Measurements from ENCODE around the gene HDLBP.
A peak's percentile ranks its signal among the peaks of the same experiment; 100 is the strongest.
"Not testable (repeated sequence)": the region's sequence is repeated elsewhere in the genome, so short reads cannot be mapped to it uniquely, and the experiment has no call there.

Gene HDLBP

GRCh38 chr2:241329669-241330615, 14.5 kb upstream of the HDLBP start:
- DNase-seq: no peak

DNA sequence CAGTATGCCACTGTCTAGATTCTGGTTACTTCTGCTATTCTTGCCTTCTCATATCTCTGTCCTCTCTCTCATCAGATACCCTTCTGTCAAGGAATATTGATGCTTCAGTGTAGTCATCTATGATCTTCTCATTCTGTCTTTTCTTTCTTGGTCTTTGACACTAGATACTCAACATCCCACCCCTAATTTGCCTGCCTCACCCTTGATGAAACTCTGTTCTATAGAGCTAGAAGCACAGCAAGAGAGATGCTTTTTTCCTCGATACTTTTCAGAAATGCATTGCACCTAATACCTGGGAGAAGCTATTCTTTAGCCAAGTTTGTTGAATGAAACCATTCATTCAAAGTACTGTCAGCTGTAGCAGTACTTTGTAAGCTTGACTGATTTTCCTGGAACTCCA, 9.8 kb upstream of the HDLBP start:
- DNase-seq: no peak

- no peak for DNase-seq
Observed at GRCh38 chr2:241324775-241325174, 9.3 kb upstream of the HDLBP start.

DNA sequence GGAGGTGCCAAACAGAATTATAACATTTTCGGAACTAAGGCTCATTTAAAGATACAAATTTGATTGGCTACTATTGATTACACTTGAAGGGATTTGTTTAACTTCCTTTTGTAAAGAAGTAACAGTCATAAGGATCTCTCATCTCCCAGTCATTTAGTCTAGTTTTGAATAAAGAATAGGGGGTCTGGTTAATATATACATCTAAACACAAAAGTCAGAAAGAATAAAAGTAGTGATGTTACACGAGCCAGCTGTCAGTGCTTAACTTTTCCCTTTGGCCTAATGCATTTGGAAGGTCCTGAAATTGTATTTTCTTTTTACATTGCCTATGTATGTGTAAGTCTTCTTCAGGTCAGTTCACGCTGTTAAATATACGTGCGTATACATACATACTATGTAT, 8.3 kb upstream of the HDLBP start:
- no peak for DNase-seq

- no peak for DNase-seq
Observed at GRCh38 chr2:241321886-241322285, 6.4 kb upstream of the HDLBP start.

DNA sequence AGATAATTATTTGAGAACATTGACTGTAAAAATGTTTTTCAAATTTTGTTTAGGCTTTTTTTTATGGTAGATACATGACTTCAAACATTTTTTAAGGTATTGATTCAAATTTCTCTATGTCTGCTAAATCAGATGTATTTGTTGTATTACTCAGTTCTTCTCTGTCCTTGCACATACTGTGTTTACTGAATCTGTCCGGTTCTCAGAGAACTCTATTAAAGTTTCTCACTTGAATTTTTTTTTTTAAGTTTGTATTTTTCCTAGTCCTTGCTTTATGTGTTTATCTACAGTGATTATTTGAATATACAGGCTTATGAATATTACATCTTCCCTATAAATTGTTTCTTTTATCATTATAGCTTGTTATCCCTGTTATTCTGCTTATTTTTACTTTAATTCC, 5.6 kb upstream of the HDLBP start:
- no peak for DNase-seq

DNA sequence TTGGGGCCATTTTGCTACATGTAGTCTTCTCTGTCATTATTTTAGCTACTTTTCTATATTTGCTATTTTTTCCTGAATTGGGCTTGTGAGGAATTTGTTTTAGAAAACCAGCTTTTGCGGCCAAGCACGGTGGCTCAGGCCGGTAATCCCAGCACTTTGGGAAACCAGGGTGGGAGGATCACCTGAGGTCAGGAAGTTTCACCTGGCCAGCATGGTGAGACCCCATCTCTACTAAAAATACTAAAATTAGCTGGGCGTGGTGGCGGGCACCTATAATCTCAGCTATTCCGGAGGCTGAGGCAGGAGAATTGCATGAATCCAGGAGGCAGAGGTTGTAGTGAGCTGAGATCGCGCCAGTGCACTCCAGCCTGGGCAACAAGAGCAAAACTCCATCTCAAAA, 4.9 kb upstream of the HDLBP start:
- no peak for DNase-seq

DNA sequence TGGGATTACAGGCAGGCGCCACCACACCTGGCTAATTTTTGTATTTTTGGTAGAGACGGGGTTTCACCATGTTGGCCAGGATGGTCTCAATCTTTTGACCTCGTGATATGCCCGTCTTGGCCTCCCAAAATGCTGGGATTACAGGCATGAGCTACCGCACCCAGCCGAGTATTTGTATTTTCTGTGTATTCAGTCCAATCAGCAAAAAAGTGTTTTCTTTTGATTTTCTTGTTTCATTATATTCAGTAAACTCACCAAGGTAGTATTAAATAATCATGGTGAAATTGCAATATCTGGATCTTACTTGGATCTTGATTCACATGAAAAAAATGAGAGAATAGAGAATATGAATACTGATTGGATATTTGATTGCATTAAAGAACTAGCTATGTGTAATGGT, 3.4 kb upstream of the HDLBP start:
- not testable (repeated sequence) for DNase-seq

GRCh38 chr2:241317391-241317790, 1.9 kb upstream of the HDLBP start:
- DNase-seq: no peak

DNA sequence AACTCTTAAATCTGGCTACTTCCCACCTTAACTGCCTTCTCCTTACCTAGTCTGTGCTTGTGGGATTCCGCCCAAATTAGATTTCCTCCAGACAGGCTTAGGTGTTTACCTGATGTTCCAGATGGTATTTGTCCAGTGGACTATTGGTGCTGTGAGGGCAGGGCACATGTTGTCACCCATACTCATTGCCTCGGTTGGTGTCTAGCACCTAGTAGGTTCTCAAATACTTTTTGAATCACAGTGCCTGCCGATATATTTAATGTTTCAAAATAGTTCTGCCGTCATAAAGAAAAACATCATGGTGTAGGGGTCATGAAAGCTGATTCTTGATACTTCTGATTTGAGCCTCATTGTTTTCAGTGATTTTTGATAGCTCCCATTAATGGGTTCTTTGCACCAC, 1.4 kb upstream of the HDLBP start:
- DNase-seq: no peak

GRCh38 chr2:241315879-241316631, 583 bp upstream of the HDLBP start, which contains the start of gene SEPTIN2:
SEPTIN2 (plus strand) TSS chr2:241315925; CDS start chr2:241324233, 8,308 bp downstream.
- DNase-seq: peak; percentile 75

GRCh38 chr2:241314226-241315092, 1.0 kb downstream of the HDLBP start:
- no peak for DNase-seq

- DNase-seq: no peak
Observed at GRCh38 chr2:241313543-241314095, 1.9 kb downstream of the HDLBP start.

DNA sequence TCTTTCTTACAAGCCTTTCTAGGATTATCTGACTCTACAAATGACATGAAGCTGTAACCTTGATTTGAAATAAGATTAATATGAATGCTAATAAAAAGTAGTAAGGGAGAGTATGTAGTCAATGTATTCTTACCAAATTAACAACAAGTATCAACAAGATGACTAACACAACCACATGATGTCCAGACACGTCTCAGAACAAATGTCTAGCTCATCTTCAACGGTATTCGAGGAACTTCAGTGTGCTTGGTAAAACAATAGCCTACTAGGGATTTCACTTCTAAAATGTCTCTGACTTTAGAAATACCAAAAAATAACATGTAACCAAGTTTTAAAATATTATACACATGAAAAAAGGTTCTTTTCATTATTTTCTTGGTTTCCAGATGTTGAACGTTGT, 3.4 kb downstream of the HDLBP start:
- no peak for DNase-seq

- DNase-seq: no peak
Observed at GRCh38 chr2:241310917-241311566, 4.4 kb downstream of the HDLBP start.

GRCh38 chr2:241309684-241310117, 5.8 kb downstream of the HDLBP start:
- no peak for DNase-seq

- no peak for DNase-seq
Observed at GRCh38 chr2:241308832-241309500, 6.5 kb downstream of the HDLBP start.

DNA sequence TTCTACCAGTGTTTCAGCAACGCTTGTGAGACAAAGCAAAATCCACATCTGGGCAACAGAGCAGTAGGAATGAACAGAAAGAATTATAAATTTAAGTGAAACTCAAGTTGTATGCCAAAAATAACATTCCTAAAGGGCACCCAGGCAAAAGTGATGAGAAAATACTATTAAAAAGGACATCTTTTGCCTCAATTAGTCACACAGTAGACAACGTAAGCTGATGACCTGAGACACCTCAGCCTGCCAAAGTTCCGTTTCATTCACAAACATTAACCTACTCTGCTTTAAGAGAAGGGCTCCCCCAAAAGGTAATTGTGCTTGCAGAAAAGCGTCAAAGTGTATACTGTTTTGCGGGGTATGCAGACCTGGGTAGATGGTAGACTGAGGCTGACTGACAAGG, 7.2 kb downstream of the HDLBP start:
- no peak for DNase-seq

- no peak for DNase-seq
Observed at GRCh38 chr2:241307055-241307454, 8.4 kb downstream of the HDLBP start.

DNA sequence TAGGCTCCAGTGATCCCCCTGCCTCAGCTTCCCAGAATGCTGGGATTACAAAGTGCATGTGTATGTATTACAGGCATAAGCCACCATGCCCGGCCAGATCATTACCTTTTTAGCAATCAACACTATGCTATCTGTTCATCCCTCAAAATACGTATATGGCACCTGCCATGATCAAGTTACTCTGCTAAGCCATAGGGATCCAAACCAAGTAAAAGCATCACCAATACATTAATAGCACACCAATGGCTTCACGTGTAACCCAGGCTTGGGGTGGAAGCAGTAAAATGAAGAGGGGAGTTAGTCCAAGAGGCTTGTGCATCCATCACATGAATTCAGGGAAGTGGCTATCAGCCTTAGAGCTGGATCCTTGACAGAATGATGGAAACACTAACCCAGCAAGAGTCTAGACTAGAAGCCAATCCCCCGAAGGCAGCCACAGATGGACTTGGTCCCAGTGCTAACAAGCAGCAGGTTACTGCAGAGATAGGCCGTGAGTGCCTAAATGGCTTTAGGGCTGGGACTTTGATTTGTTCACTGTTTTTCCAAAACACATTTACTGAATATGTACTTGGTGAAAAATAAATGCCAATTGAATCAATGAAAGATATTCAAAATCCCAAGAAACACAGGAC, 11.3 kb downstream of the HDLBP start:
- no peak for DNase-seq

Measured in NCI-H345 (cell line).